Measurements from ENCODE around the gene ARV1. TPM values are rescaled to one million over a fixed set of nuclear protein-coding genes. Genes with fewer than 3 reads are reported as not detected.

ARV1 gene
- total and polyA plus RNA-seq, 2 of the 13 experiments (the other 11 are each of a cell fraction or from before 2014, with no cell fraction given) = 13.0 to 15.2 TPM

- TF ChIP-seq SPEN (CRISPR knock-in tag; IDR thresholded peaks at IDR 0.05; ENCODE audit: low read depth) (peak; percentile 94), ZNF777 (CRISPR knock-in tag; IDR thresholded peaks at IDR 0.05) (no peak; the same call in 1 of the 2 replicates), ZSCAN30 (CRISPR knock-in tag; IDR thresholded peaks at IDR 0.05) (no peak), ZNF501 (CRISPR knock-in tag; IDR thresholded peaks at IDR 0.05) (peak; percentile 76), IKZF5 (CRISPR knock-in tag; IDR thresholded peaks at IDR 0.05) (peak; percentile 82), ZNF703 (CRISPR knock-in tag; IDR thresholded peaks at IDR 0.05; ENCODE audit: borderline replicate concordance) (0 out of 2 replicates have a peak, but pooled peaks have one; percentile 54), ZNF615 (CRISPR knock-in tag; IDR thresholded peaks at IDR 0.05; ENCODE audit: borderline replicate concordance) (no peak), ZBTB7A (CRISPR knock-in tag; IDR thresholded peaks at IDR 0.05) (no peak), SUZ12 (IDR thresholded peaks at IDR 0.05; ENCODE audit: low read depth, low read length) (peak; percentile 90), AKNA (CRISPR knock-in tag; IDR thresholded peaks at IDR 0.05; ENCODE audit: borderline replicate concordance) (no peak), CREM (IDR thresholded peaks at IDR 0.05) (peak; percentile 98), CREM (CRISPR knock-in tag; IDR thresholded peaks at IDR 0.05) (no peak), ZFP90 (CRISPR knock-in tag; IDR thresholded peaks at IDR 0.05; ENCODE audit: borderline replicate concordance) (peak; percentile 40; the same call in 1 of the 2 replicates), ZMYM3 (CRISPR knock-in tag; IDR thresholded peaks at IDR 0.05) (0 out of 2 replicates have a peak, but pooled peaks have one; percentile 22), ATM (IDR thresholded peaks at IDR 0.05; ENCODE audit: borderline replicate concordance) (no peak), ZNF510 (CRISPR knock-in tag; IDR thresholded peaks at IDR 0.05; ENCODE audit: low read depth) (0 out of 2 replicates have a peak, but pooled peaks have one; percentile 24), AKAP8 (CRISPR knock-in tag; IDR thresholded peaks at IDR 0.05) (no peak; the same call in 1 of the 2 replicates), KAT8 (CRISPR knock-in tag; IDR thresholded peaks at IDR 0.05) (peak; percentile 97), SNAPC2 (CRISPR knock-in tag; IDR thresholded peaks at IDR 0.05) (peak; percentile 70; the same call in 1 of the 2 replicates), ZNF564 (CRISPR knock-in tag; IDR thresholded peaks at IDR 0.05) (peak; percentile 83; the same call in 1 of the 2 replicates), ZNF75D (CRISPR knock-in tag; IDR thresholded peaks at IDR 0.05; ENCODE audit: borderline replicate concordance) (no peak), SP2 (CRISPR knock-in tag; IDR thresholded peaks at IDR 0.05) (peak; percentile 92), ZNF136 (CRISPR knock-in tag; IDR thresholded peaks at IDR 0.05; ENCODE audit: low read depth) (peak; percentile 96)
These were observed at the start of gene ARV1, which contains the start of gene TTC13 (continued) for GRCh38 chr1:230978491-230979388.

Measured in HepG2 (cell line).